Measurements from ENCODE around the gene ABCA6. TPM values are rescaled to one million over a fixed set of nuclear protein-coding genes. Genes with fewer than 3 reads are reported as not detected.
A peak's percentile ranks its signal among the peaks of the same experiment; 100 is the strongest.

The ABCA6 gene, protein sequence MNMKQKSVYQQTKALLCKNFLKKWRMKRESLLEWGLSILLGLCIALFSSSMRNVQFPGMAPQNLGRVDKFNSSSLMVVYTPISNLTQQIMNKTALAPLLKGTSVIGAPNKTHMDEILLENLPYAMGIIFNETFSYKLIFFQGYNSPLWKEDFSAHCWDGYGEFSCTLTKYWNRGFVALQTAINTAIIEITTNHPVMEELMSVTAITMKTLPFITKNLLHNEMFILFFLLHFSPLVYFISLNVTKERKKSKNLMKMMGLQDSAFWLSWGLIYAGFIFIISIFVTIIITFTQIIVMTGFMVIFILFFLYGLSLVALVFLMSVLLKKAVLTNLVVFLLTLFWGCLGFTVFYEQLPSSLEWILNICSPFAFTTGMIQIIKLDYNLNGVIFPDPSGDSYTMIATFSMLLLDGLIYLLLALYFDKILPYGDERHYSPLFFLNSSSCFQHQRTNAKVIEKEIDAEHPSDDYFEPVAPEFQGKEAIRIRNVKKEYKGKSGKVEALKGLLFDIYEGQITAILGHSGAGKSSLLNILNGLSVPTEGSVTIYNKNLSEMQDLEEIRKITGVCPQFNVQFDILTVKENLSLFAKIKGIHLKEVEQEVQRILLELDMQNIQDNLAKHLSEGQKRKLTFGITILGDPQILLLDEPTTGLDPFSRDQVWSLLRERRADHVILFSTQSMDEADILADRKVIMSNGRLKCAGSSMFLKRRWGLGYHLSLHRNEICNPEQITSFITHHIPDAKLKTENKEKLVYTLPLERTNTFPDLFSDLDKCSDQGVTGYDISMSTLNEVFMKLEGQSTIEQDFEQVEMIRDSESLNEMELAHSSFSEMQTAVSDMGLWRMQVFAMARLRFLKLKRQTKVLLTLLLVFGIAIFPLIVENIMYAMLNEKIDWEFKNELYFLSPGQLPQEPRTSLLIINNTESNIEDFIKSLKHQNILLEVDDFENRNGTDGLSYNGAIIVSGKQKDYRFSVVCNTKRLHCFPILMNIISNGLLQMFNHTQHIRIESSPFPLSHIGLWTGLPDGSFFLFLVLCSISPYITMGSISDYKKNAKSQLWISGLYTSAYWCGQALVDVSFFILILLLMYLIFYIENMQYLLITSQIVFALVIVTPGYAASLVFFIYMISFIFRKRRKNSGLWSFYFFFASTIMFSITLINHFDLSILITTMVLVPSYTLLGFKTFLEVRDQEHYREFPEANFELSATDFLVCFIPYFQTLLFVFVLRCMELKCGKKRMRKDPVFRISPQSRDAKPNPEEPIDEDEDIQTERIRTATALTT (N-terminal part only)
- total RNA-seq (under 1 TPM; 0.53 to 0.67 TPM), polyA plus RNA-seq (not detected)

- H3K4me1 ChIP-seq (ENCODE audit: insufficient read depth, low read length), result no peaks in the 10 kb centered on the region
- Mint-ChIP-seq H3K27ac (no peak within 1 kb of the TSS), H3K9me3 (peaks cover 0 to 9% (median 3%) of the 10 kb centered on the region in 8 donors), H3K36me3 (no peaks in the 10 kb centered on the region), H3K27me3 (peaks cover 2 to 4% of the 10 kb centered on the region in 2 donors), H3K4me3 (no peak within 1 kb of the TSS), H3K4me1 (no peaks in the 10 kb centered on the region)
- H3K27ac ChIP-seq (ENCODE audit: low read depth, low read length), result no peak within 1 kb of the TSS
- no peaks in the 10 kb centered on the region for H3K9me3 ChIP-seq (ENCODE audit: control insufficient read depth in 1 of 2, low read length in 2 of 2)
- no peak for DNase-seq
- intact Hi-C loops (cut with micrococcal nuclease), result no loop called here
- ChIA-PET POLR2A (ENCODE audit: partially characterized antibody) (no interaction called here), CTCF (ENCODE audit: partially characterized antibody) (no interaction called here)
- no peaks in the 10 kb centered on the region for H3K36me3 ChIP-seq (ENCODE audit: insufficient read depth, low read length)
- H3K27me3 ChIP-seq (ENCODE audit: insufficient read depth, low read length), result no peaks in the 10 kb centered on the region
- no peak within 1 kb of the TSS for H3K4me3 ChIP-seq (ENCODE audit: low read length in 2 of 2)
Measured at GRCh38 chr17:69141431-69142174, at the start of gene ABCA6. ABCA6 (minus strand) TSS chr17:69141895; CDS start chr17:69140703, 1,192 bp downstream.

DNA sequence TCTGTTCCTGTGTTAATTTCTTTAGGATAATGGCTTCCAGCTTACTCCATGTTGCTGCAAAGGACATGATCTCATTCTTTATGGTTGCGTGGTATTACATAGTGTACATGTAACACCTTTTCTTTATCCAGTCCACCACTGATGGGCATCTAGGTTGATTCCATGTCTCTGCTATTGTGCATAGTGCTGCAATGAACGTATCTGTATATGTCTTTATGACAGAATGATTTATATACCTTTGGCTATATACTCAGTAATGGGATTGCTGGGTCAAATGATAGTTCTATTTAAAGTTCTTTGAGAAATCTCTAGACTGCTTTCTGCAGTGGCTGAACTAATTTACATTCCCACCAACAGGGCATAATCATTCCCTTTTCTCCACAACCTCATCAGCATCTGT, 47.1 kb upstream of the ABCA6 start:
- Mint-ChIP-seq H3K4me3 (no peak overlapping the region), H3K27me3 (peaks cover 0 to 1% of the 10 kb centered on the region in 2 donors), H3K9me3 (no peaks in the 10 kb centered on the region), H3K27ac (no peak overlapping the region), H3K4me1 (no peaks in the 10 kb centered on the region), H3K36me3 (peaks cover 0 to 4% of the 10 kb centered on the region in 2 donors)
- POLR2A ChIA-PET (ENCODE audit: partially characterized antibody), result no interaction called here
- intact Hi-C loops (cut with micrococcal nuclease), result no loop called here
- DNase-seq, result no peak
- Histone ChIP-seq H3K27me3 (ENCODE audit: insufficient read depth, low read length) (no peaks in the 10 kb centered on the region), H3K4me1 (ENCODE audit: insufficient read depth, low read length) (no peaks in the 10 kb centered on the region), H3K36me3 (ENCODE audit: insufficient read depth, low read length) (no peaks in the 10 kb centered on the region), H3K4me3 (ENCODE audit: low read length in 2 of 2) (no peak overlapping the region), H3K9me3 (ENCODE audit: control insufficient read depth in 1 of 2, low read length in 2 of 2) (no peaks in the 10 kb centered on the region), H3K27ac (ENCODE audit: low read depth, low read length) (no peak overlapping the region)
- CTCF ChIA-PET (ENCODE audit: partially characterized antibody), result no interaction called here

DNA sequence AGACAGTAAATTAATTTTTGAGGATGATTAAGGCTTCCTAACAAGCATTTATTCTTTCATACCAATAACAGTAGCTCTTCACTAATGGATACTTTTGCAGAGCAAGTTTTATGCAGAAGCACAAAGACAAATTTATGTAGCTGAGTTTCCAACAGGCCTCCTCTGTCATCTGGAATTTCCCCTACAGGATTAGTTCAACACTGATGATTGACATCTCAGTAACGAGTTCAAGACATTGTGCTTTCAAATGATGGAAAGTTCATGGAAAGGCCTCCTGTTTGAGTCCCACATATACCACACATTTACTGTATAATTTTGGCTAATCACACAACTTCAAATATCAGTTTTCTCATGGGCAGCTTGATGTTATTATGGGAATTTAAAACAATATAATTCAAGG, 46.4 kb upstream of the ABCA6 start:
- Histone ChIP-seq H3K4me3 (ENCODE audit: low read length in 2 of 2) (no peak overlapping the region), H3K27ac (ENCODE audit: low read depth, low read length) (no peak overlapping the region), H3K36me3 (ENCODE audit: insufficient read depth, low read length) (no peaks in the 10 kb centered on the region), H3K27me3 (ENCODE audit: insufficient read depth, low read length) (no peaks in the 10 kb centered on the region), H3K4me1 (ENCODE audit: insufficient read depth, low read length) (no peaks in the 10 kb centered on the region), H3K9me3 (ENCODE audit: control insufficient read depth in 1 of 2, low read length in 2 of 2) (no peaks in the 10 kb centered on the region)
- Mint-ChIP-seq H3K27me3 (peaks cover 0 to 1% of the 10 kb centered on the region in 2 donors), H3K36me3 (peaks cover 0 to 4% of the 10 kb centered on the region in 2 donors), H3K27ac (no peak overlapping the region), H3K4me1 (no peaks in the 10 kb centered on the region), H3K4me3 (no peak overlapping the region), H3K9me3 (no peaks in the 10 kb centered on the region)
- no peak for DNase-seq
- intact Hi-C loops (cut with micrococcal nuclease), result no loop called here
- POLR2A ChIA-PET (ENCODE audit: partially characterized antibody), result no interaction called here
- CTCF ChIA-PET (ENCODE audit: partially characterized antibody), result no interaction called here

GRCh38 chr17:69187294-69187693, 45.6 kb upstream of the ABCA6 start:
- POLR2A ChIA-PET (ENCODE audit: partially characterized antibody), result no interaction called here
- no peaks in the 10 kb centered on the region for H3K4me1 ChIP-seq (ENCODE audit: insufficient read depth, low read length)
- Mint-ChIP-seq H3K27me3 (peaks cover 0 to 1% of the 10 kb centered on the region in 2 donors), H3K9me3 (no peaks in the 10 kb centered on the region), H3K4me3 (no peak overlapping the region), H3K4me1 (no peaks in the 10 kb centered on the region), H3K36me3 (peaks cover 0 to under 1% of the 10 kb centered on the region in 2 donors), H3K27ac (no peak overlapping the region)
- no peak overlapping the region for H3K27ac ChIP-seq (ENCODE audit: low read depth, low read length)
- CTCF ChIA-PET (ENCODE audit: partially characterized antibody), result no interaction called here
- intact Hi-C loops (cut with micrococcal nuclease), result no loop called here
- no peaks in the 10 kb centered on the region for H3K27me3 ChIP-seq (ENCODE audit: insufficient read depth, low read length)
- DNase-seq, result no peak
- H3K9me3 ChIP-seq (ENCODE audit: control insufficient read depth in 1 of 2, low read length in 2 of 2), result no peaks in the 10 kb centered on the region
- no peak overlapping the region for H3K4me3 ChIP-seq (ENCODE audit: low read length in 2 of 2)
- H3K36me3 ChIP-seq (ENCODE audit: insufficient read depth, low read length), result no peaks in the 10 kb centered on the region

DNA sequence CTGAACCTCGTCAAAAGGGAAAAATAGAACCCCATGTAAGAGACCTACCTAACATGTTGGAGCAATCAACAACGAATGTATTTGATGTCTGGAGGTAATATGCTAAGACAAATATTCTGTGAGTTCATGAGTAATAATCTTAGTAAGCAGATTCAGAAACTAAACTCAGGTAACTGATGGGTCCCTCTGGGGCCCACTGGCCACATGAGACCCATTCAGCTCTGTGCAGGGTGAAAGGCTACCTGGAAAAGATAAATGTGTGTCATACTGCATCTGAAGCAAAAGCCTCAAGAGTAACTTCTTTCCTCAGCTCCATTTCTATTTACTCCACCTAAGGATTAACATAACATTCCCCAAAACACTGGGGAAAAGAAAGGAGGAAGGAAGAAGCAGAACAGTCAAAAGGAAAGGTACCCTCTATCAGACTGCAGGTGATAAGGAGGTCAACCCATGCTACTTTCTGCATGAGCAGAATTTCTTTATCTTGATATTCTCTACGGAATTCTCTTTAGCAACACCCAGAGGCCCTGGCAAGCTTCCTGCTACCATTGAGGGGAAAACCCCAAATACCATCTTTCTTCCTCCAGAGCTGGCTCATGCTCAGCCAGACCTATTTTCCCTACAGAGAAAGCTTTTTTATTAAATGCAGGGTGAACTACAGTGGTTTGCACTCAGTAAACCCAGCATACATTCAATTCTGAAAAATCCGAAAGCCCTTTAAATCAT, 37.7 kb upstream of the ABCA6 start:
- Histone ChIP-seq H3K27ac (ENCODE audit: low read depth, low read length) (no peak overlapping the region), H3K4me1 (ENCODE audit: insufficient read depth, low read length) (no peaks in the 10 kb centered on the region), H3K9me3 (ENCODE audit: control insufficient read depth in 1 of 2, low read length in 2 of 2) (no peaks in the 10 kb centered on the region), H3K36me3 (ENCODE audit: insufficient read depth, low read length) (no peaks in the 10 kb centered on the region), H3K27me3 (ENCODE audit: insufficient read depth, low read length) (no peaks in the 10 kb centered on the region), H3K4me3 (ENCODE audit: low read length in 2 of 2) (no peak overlapping the region)
- Mint-ChIP-seq H3K9me3 (no peaks in the 10 kb centered on the region), H3K4me1 (no peaks in the 10 kb centered on the region), H3K27me3 (no peaks in the 10 kb centered on the region), H3K36me3 (no peaks in the 10 kb centered on the region), H3K27ac (peak overlapping the region in 1 of 7 donors; percentile 9), H3K4me3 (no peak overlapping the region)
- CTCF ChIA-PET (ENCODE audit: partially characterized antibody), result no interaction called here
- no peak for DNase-seq
- POLR2A ChIA-PET (ENCODE audit: partially characterized antibody), result no interaction called here
- intact Hi-C loops (cut with micrococcal nuclease), result no loop called here

DNA sequence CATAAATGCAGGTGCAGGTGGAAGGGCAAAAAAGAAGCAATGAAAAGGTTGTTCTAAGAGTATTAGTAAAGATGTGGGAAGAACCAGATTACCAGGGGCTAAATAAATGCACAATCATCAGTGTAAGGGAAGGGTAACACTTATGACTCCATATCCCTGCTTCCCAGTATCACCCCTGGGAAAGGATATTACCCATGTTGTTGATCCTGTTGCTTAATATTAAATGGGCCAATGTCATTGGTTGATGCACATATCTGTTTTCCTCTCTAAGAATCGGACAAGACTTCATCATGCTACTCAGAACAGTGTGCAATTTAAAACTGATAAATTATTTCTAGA, 34.7 kb upstream of the ABCA6 start:
- H3K4me3 Mint-ChIP-seq, result no peak overlapping the region
- H3K27ac ChIP-seq (ENCODE audit: low read depth, low read length), result no peak overlapping the region
- CTCF ChIA-PET (ENCODE audit: partially characterized antibody), result no interaction called here

More for the DNA sequence above, 34.7 kb upstream of the ABCA6 start:
- Mint-ChIP-seq H3K4me1 (no peaks in the 10 kb centered on the region), H3K27me3 (no peaks in the 10 kb centered on the region), H3K27ac (no peak overlapping the region), H3K9me3 (no peaks in the 10 kb centered on the region), H3K36me3 (peaks cover 0 to 1% of the 10 kb centered on the region in 2 donors)
- no peak for DNase-seq
- Histone ChIP-seq H3K4me3 (ENCODE audit: low read length in 2 of 2) (no peak overlapping the region), H3K4me1 (ENCODE audit: insufficient read depth, low read length) (no peaks in the 10 kb centered on the region), H3K27me3 (ENCODE audit: insufficient read depth, low read length) (no peaks in the 10 kb centered on the region), H3K9me3 (ENCODE audit: control insufficient read depth in 1 of 2, low read length in 2 of 2) (no peaks in the 10 kb centered on the region), H3K36me3 (ENCODE audit: insufficient read depth, low read length) (no peaks in the 10 kb centered on the region)
- intact Hi-C loops (cut with micrococcal nuclease), result no loop called here
- POLR2A ChIA-PET (ENCODE audit: partially characterized antibody), result no interaction called here

Measured in CD4-positive, alpha-beta memory T cell (primary cell).